ENCODE results near the gene PLA2G2A. TPM values are rescaled to one million over a fixed set of nuclear protein-coding genes. Genes with fewer than 3 reads are reported as not detected.
"Not testable (repeated sequence)": the region's sequence is repeated elsewhere in the genome, so short reads cannot be mapped to it uniquely, and the experiment has no call there.

PLA2G2A gene
- total and polyA plus RNA-seq, 9 of the 15 experiments (the other 6 are each of a cell fraction or from before 2014, with no cell fraction given): not detected

DNA sequence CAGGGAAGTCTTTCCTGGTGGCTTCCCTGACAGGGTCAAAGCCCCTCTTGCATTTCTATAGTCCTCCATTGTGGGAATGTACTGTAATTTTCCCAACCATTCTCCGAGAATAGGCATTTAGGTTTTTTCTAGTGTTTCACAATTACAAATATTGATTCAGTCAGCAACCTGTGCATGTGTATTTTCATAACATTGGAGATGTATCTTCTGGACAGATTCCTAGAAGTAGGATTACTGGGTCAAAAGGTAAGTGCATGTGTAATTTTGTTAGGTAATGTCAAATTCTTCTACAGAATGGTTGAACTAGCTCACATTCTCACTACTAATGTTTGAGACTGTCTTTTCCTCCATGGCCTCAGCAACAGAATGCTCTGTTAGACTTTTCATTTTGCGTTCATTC is 8.3 kb upstream of the PLA2G2A start (continued):
- TF ChIP-seq, protein P1, sequence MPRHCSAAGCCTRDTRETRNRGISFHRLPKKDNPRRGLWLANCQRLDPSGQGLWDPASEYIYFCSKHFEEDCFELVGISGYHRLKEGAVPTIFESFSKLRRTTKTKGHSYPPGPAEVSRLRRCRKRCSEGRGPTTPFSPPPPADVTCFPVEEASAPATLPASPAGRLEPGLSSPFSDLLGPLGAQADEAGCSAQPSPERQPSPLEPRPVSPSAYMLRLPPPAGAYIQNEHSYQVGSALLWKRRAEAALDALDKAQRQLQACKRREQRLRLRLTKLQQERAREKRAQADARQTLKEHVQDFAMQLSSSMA (CRISPR knock-in tag; IDR thresholded peaks at IDR 0.05): no peak

DNA sequence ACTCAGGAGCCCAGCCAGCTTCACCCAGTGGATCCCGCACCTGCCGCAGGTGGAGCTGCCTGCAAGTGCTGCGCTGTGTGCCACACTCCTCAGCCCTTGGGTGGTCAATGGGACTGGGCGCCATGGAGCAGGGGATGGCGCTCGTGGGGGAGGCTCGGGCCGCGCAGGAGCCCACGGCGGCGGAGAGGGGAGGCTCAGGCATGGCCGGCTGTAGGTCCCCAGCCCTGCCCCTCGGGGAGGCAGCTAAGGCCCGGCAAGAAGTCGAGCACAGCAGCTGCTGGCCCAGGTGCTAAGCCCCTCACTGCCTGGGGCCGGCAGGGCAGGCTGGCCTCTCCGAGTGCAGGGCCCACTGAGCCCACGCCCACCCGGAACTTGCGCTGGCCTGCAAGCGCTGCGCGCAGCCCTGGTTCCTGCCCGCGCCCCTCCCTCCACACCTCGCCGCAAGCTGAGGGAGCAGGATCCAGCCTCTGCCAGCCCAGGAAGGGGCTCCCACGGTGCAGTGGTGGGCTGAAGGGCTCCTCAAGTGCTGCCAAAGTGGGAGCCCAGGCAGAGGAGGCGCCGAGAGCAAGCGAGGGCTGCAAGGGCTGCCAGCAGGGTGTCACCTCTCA is 5.1 kb upstream of the PLA2G2A start:
- FAIRE-seq; POLR2A ChIA-PET; H3K9me1 ChIP-seq (ENCODE audit: control insufficient read depth, insufficient read depth, low read length); ATAC-seq; H3K79me2 ChIP-seq (ENCODE audit: control insufficient read depth, insufficient read depth, low read length); H4K20me1 ChIP-seq (replicated peaks; ENCODE audit: control insufficient read depth, insufficient read depth, low read length); H3K27me3 ChIP-seq (ENCODE audit: control insufficient read depth in 2 of 2, insufficient read depth in 2 of 2, low read length in 2 of 2); H3K36me3 ChIP-seq (ENCODE audit: control insufficient read depth, insufficient read depth, low read length); H3K4me3 ChIP-seq; H2AFZ ChIP-seq (ENCODE audit: low read depth, low read length); in situ Hi-C loops (cut with MboI); BruUV-seq (replicated peaks); H3K27ac ChIP-seq (ENCODE audit: extremely low read depth, low read depth, low read length); DNase-seq (ENCODE audit: extremely low read depth in 1 of 4, low spot score in 3 of 4); intact Hi-C loops (cut with micrococcal nuclease); H3K9ac ChIP-seq (ENCODE audit: insufficient read depth in 1 of 2, low read depth in 2 of 2, low read length in 2 of 2); H3K4me1 ChIP-seq (replicated peaks in 1 of 2; ENCODE audit: control insufficient read depth in 2 of 2, insufficient read depth in 2 of 2, low read length in 2 of 2); H3K9me3 ChIP-seq (replicated peaks; ENCODE audit: control insufficient read depth, insufficient read depth, low read depth, low read length); H3K4me2 ChIP-seq (ENCODE audit: insufficient read depth, low read length): not testable (repeated sequence)
- CTCF ChIA-PET (ENCODE audit: low intra/inter-chr PET ratio): interaction anchor here (0.6 kb wide), 1 partner anchor 600 kb away, joined by 4 read pairs; no protein-coding TSS in a partner anchor
- WGBS (ENCODE audit: insufficient coverage, low coverage, missing lambda C conversion rate): 22% methylated on average over 31 of the region's 32 CpGs
